ENCODE data around the gene ARMH4.

- TF ChIP-seq CTCF (IDR thresholded peaks at IDR 0.05) (no peak), EP300 (IDR thresholded peaks at IDR 0.05) (no peak), POLR2A (IDR thresholded peaks at IDR 0.05) (no peak)
Measured at GRCh38 chr14:58189176-58189575, 37.2 kb upstream of the ARMH4 start.

All from sigmoid colon (tissue), 4 donors.